Hepatocyte (in vitro differentiated cells): ENCODE data around the gene CHTOP.

ENCODE experiments used
- EZH2 ChIP-seq: fragments of 200-600 bp; sonication (generic); IDR thresholded peaks from 2 replicates; pipeline ENCODE4 v1.6.1; 2016; ENCODE audit warnings: antibody characterized with exemption, mild to moderate bottlenecking, borderline replicate concordance
- EZH2phosphoT487 ChIP-seq: fragments of 200-600 bp; sonication (generic); IDR thresholded peaks from one replicate; pipeline ENCODE4 v1.6.1; 2018; ENCODE audit warnings: antibody characterized with exemption, mild to moderate bottlenecking, low read depth, moderate library complexity; ENCODE audit not compliant: unreplicated experiment, severe bottlenecking
- TF ChIP-seq, protein P1 (sequence below): fragments of 200-600 bp; sonication (generic); IDR thresholded peaks from 2 replicates; pipeline ENCODE4 v1.5.1; 2016; ENCODE audit warnings: antibody characterized with exemption, mild to moderate bottlenecking; ENCODE audit not compliant: poor library complexity

DNA sequence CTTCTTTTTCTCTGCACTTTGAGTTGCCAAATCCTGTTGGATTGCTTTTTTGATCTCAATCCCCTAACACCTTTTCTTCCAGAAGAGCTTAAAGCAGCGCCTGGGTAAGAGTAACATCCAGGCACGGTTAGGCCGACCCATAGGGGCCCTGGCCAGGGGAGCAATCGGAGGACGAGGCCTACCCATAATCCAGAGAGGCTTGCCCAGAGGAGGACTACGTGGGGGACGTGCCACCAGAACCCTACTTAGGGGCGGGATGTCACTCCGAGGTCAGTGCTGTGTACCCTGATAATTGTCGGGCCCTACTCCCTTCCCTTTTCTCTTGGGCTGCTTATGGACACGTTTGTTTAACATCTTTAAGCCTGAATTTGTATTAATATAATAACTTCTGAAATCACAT, 8.3 kb downstream of the CHTOP start:
- TF ChIP-seq, protein P1, sequence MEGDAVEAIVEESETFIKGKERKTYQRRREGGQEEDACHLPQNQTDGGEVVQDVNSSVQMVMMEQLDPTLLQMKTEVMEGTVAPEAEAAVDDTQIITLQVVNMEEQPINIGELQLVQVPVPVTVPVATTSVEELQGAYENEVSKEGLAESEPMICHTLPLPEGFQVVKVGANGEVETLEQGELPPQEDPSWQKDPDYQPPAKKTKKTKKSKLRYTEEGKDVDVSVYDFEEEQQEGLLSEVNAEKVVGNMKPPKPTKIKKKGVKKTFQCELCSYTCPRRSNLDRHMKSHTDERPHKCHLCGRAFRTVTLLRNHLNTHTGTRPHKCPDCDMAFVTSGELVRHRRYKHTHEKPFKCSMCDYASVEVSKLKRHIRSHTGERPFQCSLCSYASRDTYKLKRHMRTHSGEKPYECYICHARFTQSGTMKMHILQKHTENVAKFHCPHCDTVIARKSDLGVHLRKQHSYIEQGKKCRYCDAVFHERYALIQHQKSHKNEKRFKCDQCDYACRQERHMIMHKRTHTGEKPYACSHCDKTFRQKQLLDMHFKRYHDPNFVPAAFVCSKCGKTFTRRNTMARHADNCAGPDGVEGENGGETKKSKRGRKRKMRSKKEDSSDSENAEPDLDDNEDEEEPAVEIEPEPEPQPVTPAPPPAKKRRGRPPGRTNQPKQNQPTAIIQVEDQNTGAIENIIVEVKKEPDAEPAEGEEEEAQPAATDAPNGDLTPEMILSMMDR: no peak
- TF ChIP-seq EZH2phosphoT487 (no peak), EZH2 (no peak)
